ENCODE measurements around the gene CNNM1.
A peak's percentile ranks its signal among the peaks of the same experiment; 100 is the strongest.

Gene CNNM1

DNA sequence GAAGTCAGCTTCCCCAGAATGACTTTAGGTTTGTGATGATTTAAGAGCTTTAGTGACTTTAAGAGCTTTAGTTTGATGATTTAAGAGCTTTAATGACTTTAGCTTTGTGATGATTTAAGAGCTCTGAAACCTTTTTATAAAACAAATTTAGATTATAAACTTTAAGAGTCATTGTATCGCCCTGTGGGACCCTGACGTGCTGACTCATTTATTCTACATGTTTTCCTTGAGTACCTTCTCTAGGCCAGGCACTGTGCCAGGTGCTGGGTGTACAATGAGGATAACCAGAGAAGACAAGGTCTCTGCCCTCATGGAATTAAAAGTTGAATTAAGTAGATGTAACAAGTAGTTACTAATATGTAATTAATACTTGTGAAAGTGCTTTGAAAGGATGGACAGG is 45.4 kb downstream of the CNNM1 start:
- no peak for DNase-seq (ENCODE audit: low read depth)

GRCh38 chr10:99374972-99375371 is 45.8 kb downstream of the CNNM1 start:
- DNase-seq (ENCODE audit: low read depth) = no peak

DNA sequence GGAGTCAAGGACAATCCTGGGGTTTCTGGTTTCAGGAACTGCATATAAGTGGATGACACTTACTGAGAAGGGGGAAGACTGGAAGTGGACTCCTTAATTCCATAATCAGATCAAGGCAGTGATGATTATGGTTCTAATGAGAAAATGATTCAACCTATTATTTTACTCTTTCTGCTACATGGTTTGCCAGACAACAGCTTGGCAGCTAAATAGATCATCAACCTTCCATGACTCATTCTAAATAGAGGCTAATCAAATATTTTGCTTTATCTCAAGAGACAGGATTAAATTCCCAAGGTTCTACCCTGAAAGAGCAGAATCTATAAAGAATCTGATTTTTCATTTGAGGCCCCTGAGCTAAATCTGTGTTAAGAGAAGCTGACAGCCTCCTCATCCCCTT is 46.3 kb downstream of the CNNM1 start:
- DNase-seq (ENCODE audit: low read depth) = no peak

DNA sequence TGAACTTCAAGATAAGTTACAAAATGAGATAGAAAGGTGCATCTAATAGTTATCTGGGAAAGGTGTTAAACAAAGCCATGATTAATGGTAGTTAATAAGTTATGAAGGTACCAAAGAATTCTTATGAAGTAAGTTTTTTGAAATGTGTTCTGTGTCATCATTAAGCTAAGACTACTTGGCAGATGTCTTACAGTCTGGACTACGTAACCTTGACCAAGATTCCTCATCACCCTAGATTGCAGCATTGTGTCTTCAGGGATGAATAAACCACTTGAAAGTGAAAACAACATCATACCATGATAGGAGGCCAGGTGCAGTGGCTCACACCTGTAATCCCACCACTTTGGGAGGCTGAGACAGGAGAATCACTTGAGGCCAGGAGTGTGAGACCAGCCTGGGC is 53.0 kb downstream of the CNNM1 start:
- DNase-seq (ENCODE audit: low read depth) = no peak

- DNase-seq (ENCODE audit: low read depth) = no peak
Measured at GRCh38 chr10:99387071-99387470, 57.9 kb downstream of the CNNM1 start.

GRCh38 chr10:99387541-99387940 is 58.4 kb downstream of the CNNM1 start:
- DNase-seq (ENCODE audit: low read depth) = no peak

DNA sequence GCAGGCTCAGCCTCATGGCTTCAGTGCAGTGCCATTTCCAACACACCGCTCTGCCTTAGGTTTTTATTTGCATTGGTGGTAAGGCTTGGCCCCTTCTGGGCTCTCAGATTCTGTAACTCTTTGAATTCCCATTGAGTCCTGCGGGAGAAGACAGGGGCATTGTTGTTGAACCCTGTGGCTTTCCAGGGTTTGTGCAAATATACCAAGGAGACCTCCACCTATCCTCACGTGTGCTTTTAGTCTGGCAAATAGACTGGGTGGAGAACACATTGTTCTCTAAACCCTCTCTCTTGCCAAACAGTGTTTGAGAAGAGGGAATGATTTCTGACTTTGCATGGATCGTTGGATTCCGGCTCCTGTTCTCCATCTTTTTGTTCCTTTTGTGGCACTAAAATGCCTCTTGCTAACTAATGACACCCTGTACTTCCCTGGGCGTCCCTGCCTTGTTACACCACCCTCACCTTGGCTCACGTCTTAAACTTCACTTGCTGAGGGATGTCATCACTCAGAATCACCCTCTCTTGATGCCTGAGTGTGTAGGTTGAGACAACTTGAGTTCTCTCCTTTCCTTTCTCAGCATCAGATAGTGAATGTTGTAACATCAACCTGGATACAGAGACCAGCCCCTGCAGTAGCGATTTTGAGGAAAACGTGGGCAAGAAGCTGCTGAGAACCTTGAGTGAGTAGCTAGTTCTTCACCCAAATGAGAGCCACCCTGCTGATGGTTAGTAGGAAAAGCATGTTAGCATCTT is 60.7 kb downstream of the CNNM1 start:
- no peak for DNase-seq (ENCODE audit: low read depth)

- DNase-seq (ENCODE audit: low read depth) = no peak
Measured at GRCh38 chr10:99391346-99391745, 62.2 kb downstream of the CNNM1 start.

DNA sequence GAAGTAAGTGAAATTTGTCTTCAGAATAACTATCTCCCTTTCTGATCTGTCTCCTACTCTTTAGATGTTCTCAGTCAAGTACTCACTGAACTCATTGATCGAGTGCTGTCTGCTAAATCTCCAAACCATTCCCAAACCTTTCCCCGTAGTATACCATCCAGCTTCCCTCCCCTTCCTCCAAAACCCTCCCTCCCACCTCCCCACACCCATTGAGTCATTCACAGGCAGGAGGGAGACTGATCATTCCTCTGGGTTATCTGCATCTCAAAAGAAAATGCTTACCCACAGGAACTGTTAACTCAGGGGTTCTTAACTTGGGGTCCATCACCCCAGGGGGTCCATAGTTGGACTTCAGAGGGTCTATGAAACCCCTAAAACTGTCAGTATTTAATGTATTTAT is 63.9 kb downstream of the CNNM1 start:
- no peak for DNase-seq (ENCODE audit: low read depth)

GRCh38 chr10:99393683-99394082 is 64.5 kb downstream of the CNNM1 start:
- no peak for DNase-seq (ENCODE audit: low read depth)

- no peak for DNase-seq (ENCODE audit: low read depth)
Measured at GRCh38 chr10:99394256-99394655, 65.1 kb downstream of the CNNM1 start.

DNA sequence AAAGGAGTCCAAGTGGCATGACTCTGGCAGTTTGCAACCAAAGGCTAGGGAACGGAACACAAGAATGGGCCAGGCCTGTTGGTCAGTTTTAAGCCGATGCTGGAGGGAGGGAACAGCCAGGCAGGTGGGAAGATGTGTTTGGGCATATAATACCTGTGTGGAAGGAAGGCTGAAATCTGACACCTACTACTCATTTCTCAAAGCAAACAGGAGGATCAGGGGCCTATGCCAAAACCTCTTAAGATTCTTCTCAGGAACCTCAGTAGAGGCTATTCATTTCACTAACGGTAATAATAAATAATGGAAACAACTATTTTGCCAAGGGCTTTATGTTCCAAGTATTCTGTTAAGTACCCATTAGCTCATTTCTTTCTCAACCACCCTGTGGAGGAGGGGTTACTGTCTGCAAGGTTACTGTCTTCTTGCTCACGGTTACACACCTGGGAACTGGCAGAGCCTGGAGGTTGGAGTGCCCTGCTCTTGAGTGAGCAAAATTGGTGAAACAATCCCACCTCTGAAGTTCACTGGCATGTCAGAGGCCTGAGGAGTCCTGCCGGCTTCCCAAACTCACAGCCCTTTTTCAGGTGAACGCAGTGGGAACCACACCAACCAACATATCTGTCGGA is 65.7 kb downstream of the CNNM1 start:
- no peak for DNase-seq (ENCODE audit: low read depth)

- DNase-seq (ENCODE audit: low read depth) = peak; percentile 66
Measured at GRCh38 chr10:99395750-99396445, 66.7 kb downstream of the CNNM1 start.

- DNase-seq (ENCODE audit: low read depth) = peak; percentile 40
Measured at GRCh38 chr10:99396471-99396870, 67.3 kb downstream of the CNNM1 start.

DNA sequence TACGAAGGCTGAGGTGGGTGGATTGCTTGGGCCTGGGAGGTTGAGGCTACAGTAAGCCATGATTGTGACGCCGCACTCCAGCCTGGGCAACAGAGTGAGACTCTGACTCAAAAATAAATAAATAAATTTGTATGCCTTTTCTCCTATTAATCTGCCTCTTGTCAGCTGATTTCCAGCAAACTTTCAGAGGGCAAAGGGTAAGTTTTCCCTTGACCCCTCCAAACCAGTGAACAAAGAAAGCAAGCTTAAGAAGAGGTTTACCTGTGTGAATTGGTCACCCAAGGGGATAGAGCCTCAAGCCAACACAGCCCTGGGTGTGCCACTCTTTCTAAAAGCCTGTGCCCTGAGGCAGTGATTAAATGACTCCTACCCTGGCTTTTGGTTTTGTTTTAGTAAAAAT is 70.5 kb downstream of the CNNM1 start:
- no peak for DNase-seq (ENCODE audit: low read depth)

DNA sequence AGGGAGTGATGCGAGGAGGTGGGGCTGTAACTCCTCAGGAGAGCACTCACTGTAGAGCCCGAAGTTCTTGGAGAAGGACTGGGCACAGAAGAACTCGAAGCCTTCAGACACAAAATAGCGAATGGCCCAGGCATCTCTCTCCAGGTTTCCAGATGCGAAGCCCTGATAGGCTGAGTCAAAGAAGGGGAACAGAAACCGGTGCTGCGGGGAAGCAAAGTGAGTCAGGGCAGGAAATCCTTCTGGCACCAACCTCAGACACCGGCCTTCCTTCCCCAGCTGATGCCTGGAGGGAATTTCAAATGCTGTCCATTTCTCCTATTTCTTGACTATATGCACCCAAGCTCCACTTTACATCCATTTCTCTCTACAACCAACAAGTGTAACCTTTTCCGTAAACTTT is 74.5 kb downstream of the CNNM1 start:
- no peak for DNase-seq (ENCODE audit: low read depth)

DNA sequence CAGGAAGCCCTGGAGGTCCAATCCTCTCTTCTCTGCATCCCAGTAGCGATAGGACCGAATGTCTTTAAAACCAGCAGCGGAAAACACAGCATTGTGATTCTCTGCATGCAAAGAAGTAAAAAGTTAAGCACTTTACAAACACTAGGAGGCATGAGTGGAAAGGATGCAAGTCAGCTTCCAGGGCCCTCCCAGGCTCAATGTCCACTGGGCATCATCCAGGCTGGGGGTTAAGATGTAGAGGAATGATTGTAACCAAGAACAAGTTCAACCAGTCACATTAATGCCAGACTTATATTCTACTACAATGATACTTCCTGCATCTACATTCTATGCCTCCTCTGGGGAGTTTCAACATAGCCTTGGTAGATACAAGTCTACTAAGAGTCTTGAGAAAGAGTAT is 77.0 kb downstream of the CNNM1 start:
- DNase-seq (ENCODE audit: low read depth) = no peak

DNA sequence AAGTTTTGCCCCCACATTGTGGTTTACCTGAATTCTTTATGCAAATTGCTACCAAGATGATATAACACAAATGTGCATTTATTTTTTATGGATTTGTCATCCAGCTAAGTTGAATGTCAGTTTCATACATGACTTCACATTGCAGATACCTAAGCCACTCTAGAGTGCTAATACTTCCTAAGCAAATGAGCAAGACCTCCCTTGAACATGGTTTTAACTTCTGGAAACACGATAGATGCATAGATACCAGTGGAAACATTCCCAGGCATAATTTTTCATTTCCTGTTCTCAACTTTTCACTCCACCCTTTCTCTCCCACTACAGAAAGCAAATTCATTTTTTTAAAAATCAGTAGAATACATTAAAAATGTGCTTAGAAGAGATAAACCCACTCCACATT is 81.0 kb downstream of the CNNM1 start:
- no peak for DNase-seq (ENCODE audit: low read depth)

DNA sequence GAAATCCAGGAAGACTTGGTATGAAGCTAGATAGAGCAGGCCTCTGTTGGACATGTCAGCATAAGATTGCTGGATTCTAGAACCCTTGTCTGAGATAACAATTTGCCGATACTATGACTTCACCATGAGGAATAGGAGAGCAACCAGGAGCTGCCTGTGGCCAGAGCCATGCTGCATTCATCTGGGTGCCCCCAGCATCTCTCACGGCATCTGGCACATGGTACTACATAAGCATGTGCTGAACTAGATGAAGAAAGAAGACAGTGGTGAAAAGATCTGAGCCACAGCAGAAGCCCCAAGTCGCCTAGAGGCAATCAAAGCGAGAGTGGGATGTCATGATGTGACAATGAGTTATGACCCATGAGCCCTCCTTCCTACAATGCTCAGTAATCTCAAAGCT is 81.7 kb downstream of the CNNM1 start:
- no peak for DNase-seq (ENCODE audit: low read depth)

GRCh38 chr10:99411546-99411945 is 82.4 kb downstream of the CNNM1 start:
- no peak for DNase-seq (ENCODE audit: low read depth)

DNA sequence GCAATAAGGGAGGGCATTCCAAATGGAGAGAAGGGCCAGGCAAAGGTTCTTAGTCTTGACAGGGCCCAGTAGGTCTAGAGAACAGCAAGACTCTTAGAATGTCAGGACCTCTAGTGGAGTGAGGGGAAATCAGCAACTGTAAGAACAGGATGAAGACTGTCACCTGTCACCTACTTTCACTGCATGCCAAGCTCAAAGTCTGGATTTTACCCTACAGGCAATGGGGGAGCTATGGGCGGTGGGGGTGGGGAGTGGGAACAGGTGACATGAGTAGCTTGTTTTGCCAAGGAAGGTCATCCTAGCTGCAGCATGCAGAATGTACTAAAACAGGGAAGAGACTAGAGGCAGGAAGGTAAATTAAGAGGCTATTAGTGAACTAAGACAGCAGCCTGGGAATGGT is 82.9 kb downstream of the CNNM1 start:
- no peak for DNase-seq (ENCODE audit: low read depth)

DNA sequence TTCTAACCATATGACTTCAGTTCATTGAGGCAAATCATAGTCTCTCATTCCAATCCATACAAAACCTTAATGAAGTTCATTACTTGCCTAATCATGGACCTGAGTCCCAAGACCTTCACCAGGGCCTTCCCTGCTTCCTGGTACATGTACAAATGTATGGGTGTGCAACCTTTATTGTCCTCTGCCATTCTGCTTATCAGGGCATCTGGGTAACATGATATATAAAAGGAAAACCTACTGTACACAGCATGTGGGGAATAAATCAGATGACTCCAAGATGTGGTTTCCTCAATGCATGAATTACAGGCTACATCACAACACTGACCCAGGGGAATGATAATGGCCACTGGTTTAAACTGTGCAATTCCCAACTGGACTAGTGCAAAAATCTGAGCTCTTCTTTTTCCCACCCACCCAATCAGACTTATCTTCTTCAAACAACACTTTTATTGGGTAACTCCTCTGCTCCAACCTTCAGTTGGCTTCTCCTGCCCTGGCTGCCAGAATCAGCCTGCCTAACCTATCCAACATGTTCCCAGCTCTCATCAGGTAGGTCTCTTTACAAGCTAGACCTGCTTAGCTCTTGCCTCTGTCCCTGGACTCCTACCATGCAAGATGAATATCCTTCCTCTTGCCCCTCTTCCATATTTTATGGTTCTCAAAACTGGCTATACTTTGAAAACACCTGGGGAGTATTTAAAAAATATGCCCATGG is 89.9 kb downstream of the CNNM1 start:
- no peak for DNase-seq (ENCODE audit: low read depth)

DNA sequence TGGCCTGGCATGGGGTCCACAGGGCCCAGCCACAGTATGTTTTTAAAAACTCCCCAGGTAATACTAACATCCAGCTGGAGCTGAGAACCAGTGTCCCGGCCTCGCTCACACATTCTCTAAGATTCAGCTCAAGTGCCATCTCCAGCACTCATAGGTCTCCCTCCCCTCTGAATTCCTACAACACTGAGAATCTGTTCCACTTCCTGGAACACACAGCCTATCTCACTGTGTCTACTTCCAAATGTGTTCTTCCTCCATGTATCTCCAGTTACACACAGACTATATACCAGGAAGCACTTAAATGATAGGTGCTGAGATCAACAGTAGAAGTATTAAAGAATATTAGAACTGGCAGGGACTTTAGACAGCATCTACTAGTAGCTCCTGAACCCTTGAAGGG is 90.5 kb downstream of the CNNM1 start:
- DNase-seq (ENCODE audit: low read depth) = no peak

Data from GM04504 (cell line).